ENCODE data around the gene LLPH.
A peak's percentile ranks its signal among the peaks of the same experiment; 100 is the strongest.

GRCh38 chr12:66144791-66145754 is 14.5 kb upstream of the LLPH start:
- peak; percentile 81 for TF ChIP-seq CTCF (conservative IDR thresholded peaks at IDR 0.05; ENCODE audit: low read depth, low read length)
- TF ChIP-seq EZH2 (IDR thresholded peaks at IDR 0.05; ENCODE audit: borderline replicate concordance, low read depth, low read length, poor library complexity, severe bottlenecking) = no peak

Measured in A673 (cell line).